GM19351 (cell line): Measurements from ENCODE around the gene POU6F1.
A peak's percentile ranks its signal among the peaks of the same experiment; 100 is the strongest.

Experiments
- ATAC-seq: cut with Tn5 transposase; IDR thresholded peaks from one replicate; pipeline ENCODE4 v1.9.1; 2021; ENCODE audit warnings: mild to moderate bottlenecking, moderate library complexity; ENCODE audit not compliant: unreplicated experiment

The POU6F1 gene

GRCh38 chr12:51198568-51199365, 19.1 kb downstream of the POU6F1 start:
- ATAC-seq: no peak

- ATAC-seq: no peak
Measured at GRCh38 chr12:51197736-51198567, 19.9 kb downstream of the POU6F1 start.

- ATAC-seq: no peak
Measured at GRCh38 chr12:51196547-51196946, 21.3 kb downstream of the POU6F1 start.

DNA sequence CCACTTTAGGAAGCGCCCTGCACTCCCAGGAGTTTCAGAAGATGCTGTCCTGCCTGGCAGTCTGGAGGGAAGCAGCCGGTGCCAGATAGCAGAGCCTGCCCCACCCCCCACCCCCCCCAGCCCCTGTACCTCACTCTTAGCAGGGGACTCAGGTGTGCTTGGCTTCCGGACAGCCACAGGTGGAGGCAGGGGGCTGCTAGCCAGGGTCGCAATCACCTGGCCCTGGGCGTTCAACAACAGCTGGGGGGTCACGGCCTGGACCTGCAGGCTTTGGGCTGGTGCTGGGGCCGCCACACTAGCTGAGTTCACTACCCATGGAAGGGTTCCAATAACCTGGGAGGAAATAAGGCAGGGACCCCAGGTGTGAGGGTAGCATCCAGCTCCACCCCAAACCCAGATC, 22.0 kb downstream of the POU6F1 start:
- no peak for ATAC-seq

DNA sequence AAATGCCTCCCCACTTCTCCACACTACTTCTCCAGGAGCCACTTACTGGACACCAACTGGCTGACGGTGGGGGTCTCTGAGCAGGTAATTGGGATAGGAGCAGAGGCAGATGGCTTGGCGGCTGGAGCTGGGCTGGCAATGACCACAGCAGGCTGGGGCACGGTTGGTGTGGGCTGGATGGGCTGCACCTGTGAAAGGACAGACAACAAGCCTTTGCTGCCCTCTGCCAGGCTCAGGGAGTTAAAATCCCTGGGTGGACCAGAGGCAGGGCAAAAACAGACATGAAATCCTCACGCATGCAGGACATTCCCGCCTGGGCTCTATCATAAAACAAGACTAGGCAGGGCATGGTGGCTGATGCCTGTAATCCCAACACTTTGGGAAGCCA, 25.6 kb downstream of the POU6F1 start:
- ATAC-seq: no peak

DNA sequence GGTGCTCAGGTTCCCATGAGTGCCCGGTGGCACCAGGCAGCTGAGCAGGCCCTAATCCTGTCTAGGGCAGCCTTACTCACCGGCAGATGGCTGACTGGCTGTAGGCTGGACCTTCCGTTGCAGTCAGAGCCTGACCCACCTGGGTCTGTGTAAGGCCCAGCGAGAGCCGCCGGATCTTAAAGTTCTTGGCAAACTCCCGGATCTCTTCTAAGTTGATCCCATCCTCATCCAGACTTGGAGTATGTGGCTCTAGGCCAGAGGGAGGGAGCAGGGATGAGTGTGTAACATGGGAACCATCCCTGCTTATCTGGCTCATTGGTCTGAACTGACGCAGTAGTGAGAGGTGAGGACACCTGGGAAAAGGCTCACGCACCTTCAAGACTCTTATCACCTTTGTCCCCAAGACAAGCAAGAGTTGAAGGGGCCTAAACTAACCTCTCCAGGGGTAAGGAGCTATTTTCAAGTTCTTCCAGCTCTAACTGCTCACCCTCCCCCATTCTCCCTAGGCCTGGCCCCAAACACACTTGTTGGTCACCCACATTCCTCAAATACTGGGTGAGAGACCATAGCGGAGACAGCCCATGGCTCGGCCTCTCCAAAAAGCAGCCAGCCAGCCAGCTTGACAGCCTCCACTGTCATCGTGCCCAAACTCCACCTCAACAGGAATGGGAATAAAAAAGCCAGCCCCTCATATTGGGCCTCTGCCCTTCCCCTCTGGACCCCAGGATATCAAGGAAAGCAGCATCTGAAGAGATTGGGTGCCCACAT, 26.2 kb downstream of the POU6F1 start:
- ATAC-seq: no peak

DNA sequence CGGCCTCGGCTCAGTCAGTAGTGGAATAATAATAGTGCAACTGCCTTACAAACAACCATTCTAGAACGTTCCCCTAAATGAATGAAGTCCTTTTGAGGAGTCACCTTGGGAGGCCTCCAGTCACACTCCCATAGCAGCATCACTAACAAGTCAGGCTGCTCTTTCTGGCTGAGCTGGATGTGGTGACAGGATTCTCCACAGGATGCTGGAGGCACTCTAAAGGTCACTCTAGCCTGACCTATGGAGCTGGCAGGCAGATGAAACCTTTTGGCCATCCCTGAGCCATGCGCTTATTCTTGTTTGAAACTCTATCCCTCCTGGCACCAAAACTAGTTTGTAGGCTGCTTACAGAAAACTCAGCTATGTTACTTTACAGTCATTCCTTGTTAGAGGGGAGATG, 27.0 kb downstream of the POU6F1 start:
- no peak for ATAC-seq

GRCh38 chr12:51189790-51190355, 28.0 kb downstream of the POU6F1 start:
- ATAC-seq: no peak

DNA sequence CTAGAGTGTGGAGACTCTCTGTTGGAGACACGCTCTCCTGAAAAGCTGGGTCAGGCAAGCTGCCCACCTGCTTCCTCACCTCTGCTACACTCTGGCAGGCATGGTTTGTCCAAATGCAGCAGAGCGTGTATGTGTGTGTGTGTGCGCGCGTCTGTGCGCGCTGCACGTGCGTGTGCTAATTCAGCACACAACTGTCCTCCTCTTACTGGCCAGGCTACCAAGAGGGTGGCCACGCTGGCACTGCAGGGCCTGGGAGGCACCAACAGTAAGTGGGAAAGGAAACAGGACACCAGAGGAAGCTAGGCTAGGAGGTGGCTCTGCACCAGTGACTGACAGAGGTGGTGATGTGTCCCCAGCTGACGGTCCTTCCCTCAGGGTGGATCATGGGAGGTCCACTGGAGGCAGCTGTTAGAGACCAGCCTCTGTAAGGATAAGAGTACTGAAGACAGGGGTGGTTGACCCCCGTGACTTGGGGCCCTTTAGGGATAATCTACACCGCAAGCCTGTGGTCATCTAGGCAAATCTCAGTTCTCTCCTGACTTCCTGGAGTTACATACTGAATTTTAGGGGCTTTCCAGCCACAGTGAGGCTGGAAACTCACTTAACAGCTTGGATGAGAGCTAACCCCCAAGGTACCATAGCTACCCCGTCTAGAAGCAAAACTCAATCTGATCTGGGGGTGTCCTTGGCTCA, 29.4 kb downstream of the POU6F1 start:
- ATAC-seq: peak; percentile 58

DNA sequence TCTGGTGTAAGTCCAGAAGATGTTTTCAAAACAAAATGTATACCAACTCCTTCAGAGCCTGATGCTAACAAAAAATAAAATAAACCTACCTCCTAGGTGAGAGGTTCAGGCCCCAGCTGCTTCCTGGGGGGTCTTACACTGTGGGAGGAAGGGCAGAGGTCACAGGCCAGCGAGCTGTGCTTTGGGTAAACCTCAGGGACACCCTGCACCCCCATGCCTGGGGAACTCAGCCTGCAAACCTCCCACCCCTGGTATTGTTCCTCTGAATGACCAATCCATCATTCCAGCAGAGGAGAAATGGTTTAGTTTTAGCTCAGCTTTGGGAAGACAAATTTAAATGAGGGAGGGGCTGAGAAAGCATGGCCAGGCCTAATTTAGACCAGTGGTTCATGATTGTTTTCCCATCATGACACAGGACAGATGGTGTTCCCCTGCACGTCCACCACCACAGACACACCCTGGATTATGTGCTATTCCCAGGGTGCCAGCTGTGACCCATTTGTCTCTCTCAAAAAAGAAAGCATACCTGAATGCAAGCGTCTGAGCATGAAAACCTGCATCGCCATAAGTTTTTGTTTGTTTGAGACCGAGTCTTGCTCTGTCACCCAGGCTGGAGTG, 30.4 kb downstream of the POU6F1 start:
- no peak for ATAC-seq

GRCh38 chr12:51186465-51187085, 31.3 kb downstream of the POU6F1 start:
- ATAC-seq: no peak

GRCh38 chr12:51185171-51185717, 32.6 kb downstream of the POU6F1 start:
- ATAC-seq: no peak

- ATAC-seq: no peak
Measured at GRCh38 chr12:51183816-51184215, 34.0 kb downstream of the POU6F1 start.

DNA sequence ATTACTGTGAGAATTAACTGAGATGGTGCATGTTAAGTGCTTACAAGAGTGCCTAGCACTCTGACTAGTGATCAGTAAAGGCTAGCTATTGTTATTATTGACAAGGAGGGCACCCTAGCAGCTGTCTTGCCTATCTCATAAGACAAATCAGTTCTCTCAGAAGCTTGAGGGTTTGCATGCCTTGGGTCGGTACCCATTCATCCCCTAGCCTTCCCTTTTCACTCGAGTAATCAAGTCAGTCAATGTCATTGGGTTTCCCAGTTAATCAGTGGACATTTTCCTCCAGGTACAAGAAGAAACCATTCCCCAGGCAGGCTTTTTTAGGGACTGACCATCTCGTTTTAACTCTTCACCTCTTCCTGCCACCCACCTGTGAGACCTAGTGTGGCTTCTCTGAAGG, 34.5 kb downstream of the POU6F1 start:
- no peak for ATAC-seq

GRCh38 chr12:51181558-51181957, 36.3 kb downstream of the POU6F1 start:
- ATAC-seq: no peak

- no peak for ATAC-seq
Measured at GRCh38 chr12:51177897-51178296, 40.0 kb downstream of the POU6F1 start.

DNA sequence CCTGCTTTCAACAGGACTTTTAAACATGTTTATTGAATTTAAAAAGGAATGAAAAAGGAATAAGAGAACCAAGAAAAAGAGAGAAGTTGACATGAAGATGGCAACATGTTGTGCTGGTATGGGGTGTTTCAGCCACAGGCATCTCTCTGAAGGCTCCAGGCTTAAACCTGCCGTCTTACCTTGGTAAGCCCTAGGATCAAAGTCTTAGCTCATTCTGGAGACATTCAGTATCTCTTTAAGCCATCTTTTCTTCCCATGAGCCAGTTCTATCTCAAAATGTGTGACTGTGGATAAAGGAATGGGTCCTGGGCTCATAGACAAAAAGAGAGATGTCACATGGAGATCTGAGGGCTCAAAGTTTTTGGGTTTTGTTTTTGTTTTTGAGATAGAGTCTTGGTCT, 43.4 kb downstream of the POU6F1 start:
- no peak for ATAC-seq

DNA sequence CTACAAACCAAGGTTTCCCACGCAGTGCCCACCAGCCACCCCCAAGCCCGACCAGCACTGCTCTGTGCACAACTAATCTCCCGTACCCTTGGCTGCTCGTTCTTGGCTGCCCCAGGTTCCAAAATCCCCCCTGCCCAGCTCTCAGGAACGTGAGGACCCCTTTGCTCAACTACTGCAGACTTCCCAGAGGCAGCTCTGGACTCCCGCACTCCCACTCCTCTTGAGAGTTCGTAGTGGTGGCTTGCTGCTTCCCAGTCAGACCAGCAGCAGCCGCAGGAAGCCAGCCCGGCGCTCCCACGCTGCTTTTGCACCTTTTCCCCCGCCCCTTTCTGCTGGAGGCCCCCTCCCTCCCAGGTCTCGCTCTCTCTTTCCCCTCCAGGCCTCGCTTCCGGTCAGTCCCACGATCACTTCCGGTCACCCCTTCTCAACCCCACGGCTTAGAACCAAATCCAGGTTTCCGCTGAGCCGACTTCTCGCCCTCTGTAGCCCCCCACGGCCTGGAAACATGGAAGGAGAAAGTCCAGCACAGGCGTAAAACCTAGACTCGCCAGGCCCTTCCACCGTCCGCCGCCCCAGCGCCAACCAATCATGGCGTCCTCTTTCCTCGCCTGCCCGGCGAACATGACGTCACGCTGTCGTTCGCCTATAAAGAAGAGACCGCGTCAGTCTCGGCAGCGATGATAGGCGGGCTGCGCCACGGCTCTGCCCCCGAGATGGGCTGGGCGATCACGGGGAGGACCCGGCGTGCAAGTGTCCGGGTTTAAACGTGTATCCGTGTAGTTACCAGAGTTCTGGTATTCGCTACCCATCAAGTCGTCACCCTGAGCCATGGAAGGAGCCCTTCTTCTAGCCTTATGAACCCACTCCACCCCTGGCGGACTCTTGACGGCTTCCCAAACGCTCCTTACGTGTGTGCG, 45.1 kb downstream of the POU6F1 start, which contains the start of gene TFCP2:
Gene TFCP2, minus strand, starts transcription at position 621 of the 917 bp plus-strand sequence. CDS start 713 bp downstream, outside the sequence.
- peak; percentile 96 for ATAC-seq
